ENCODE measurements around the gene LTF.
"Not testable (repeated sequence)": the region's sequence is repeated elsewhere in the genome, so short reads cannot be mapped to it uniquely, and the experiment has no call there.

Gene LTF

GRCh38 chr3:46435081-46435726 is 29.5 kb downstream of the LTF start:
- H3K4me3 ChIP-seq (ENCODE audit: low read depth, low read length) = no peak overlapping the region
- no peak for TF ChIP-seq CTCF (IDR thresholded peaks at IDR 0.05; ENCODE audit: low read depth, low read length)

GRCh38 chr3:46433841-46434240 is 30.9 kb downstream of the LTF start:
- H3K4me3 ChIP-seq (ENCODE audit: low read depth, low read length) = no peak overlapping the region
- no peak for TF ChIP-seq CTCF (IDR thresholded peaks at IDR 0.05; ENCODE audit: low read depth, low read length)

- not testable (repeated sequence) for H3K4me3 ChIP-seq (ENCODE audit: low read depth, low read length)
Measured at GRCh38 chr3:46433118-46433517, 31.6 kb downstream of the LTF start.

GRCh38 chr3:46431905-46432304 is 32.8 kb downstream of the LTF start:
- not testable (repeated sequence) for H3K4me3 ChIP-seq (ENCODE audit: low read depth, low read length)

- H3K4me3 ChIP-seq (ENCODE audit: low read depth, low read length) = not testable (repeated sequence)
Measured at GRCh38 chr3:46430879-46431278, 33.8 kb downstream of the LTF start.

GRCh38 chr3:46429671-46430070 is 35.0 kb downstream of the LTF start:
- TF ChIP-seq CTCF (IDR thresholded peaks at IDR 0.05; ENCODE audit: low read depth, low read length) = no peak
- H3K4me3 ChIP-seq (ENCODE audit: low read depth, low read length) = no peak overlapping the region

GRCh38 chr3:46429250-46429649 is 35.5 kb downstream of the LTF start:
- no peak overlapping the region for H3K4me3 ChIP-seq (ENCODE audit: low read depth, low read length)
- TF ChIP-seq CTCF (IDR thresholded peaks at IDR 0.05; ENCODE audit: low read depth, low read length) = no peak

- TF ChIP-seq CTCF (IDR thresholded peaks at IDR 0.05; ENCODE audit: low read depth, low read length) = no peak
- no peak overlapping the region for H3K4me3 ChIP-seq (ENCODE audit: low read depth, low read length)
Measured at GRCh38 chr3:46427916-46428833, 36.5 kb downstream of the LTF start.

GRCh38 chr3:46427404-46427803 is 37.3 kb downstream of the LTF start:
- H3K4me3 ChIP-seq (ENCODE audit: low read depth, low read length) = not testable (repeated sequence)

- not testable (repeated sequence) for H3K4me3 ChIP-seq (ENCODE audit: low read depth, low read length)
Measured at GRCh38 chr3:46426476-46426875, 38.2 kb downstream of the LTF start.

Data from WI38 (cell line).